ENCODE measurements around the gene CHCHD4.

GRCh38 chr3:14124223-14124614, 451 bp downstream of the CHCHD4 start:
- TF ChIP-seq TCF7L2 (IDR thresholded peaks at IDR 0.05; ENCODE audit: low read depth, low read length) (no peak), ZNF24 (IDR thresholded peaks at IDR 0.05) (no peak), CBX2 (IDR thresholded peaks at IDR 0.05; ENCODE audit: low read depth, low read length) (no peak), CBX2 (CRISPR knock-in tag; IDR thresholded peaks at IDR 0.05; ENCODE audit: low read depth) (no peak), CTCF (CRISPR knock-in tag; IDR thresholded peaks at IDR 0.05) (no peak), EP300 (IDR thresholded peaks at IDR 0.05; ENCODE audit: low read depth in 2 of 2, low read length in 2 of 2) (no peak), EP300 (CRISPR knock-in tag; IDR thresholded peaks at IDR 0.05; ENCODE audit: borderline replicate concordance) (0 out of 2 replicates have a peak, but pooled peaks have one; percentile 30), SMAD1 (CRISPR knock-in tag; IDR thresholded peaks at IDR 0.05; ENCODE audit: borderline replicate concordance, low read depth) (no peak), CAMTA2 (CRISPR knock-in tag; IDR thresholded peaks at IDR 0.05; ENCODE audit: borderline replicate concordance) (no peak)
